Pancreas (tissue), 10 donors: ENCODE results near the gene WHRN. TPM values are rescaled to one million over a fixed set of nuclear protein-coding genes. Genes with fewer than 3 reads are reported as not detected.

Experiments
- ATAC-seq, 4 donors: fragments of 200-7000 bp; cut with Tn5 transposase; one replicate each; pipeline versions ENCODE4 v1.8.0 to v1.9.1; 2020; ENCODE audit warnings: mild to moderate bottlenecking in 4 of 4, moderate library complexity in 4 of 4
- DNase-seq, 6 donors: peaks; one replicate each; pipeline ENCODE4 v3.0.0-alpha.2; 2020
- FAIRE-seq: peaks from 2 replicates; lab custom pipeline; 2012; peaks lifted over from hg19 to GRCh38; lab: Jason Lieb, UNC
- H3K27ac ChIP-seq, 4 donors: fragments of 200-600 bp; sonication (generic); 1 replicate in 3 of 4; 2 replicates in 1 of 4; pipeline versions ENCODE4 v1.5.0 to v1.8.0; 2020
- H3K27me3 ChIP-seq, 4 donors: fragments of 200-600 bp; one replicate each; pipeline ENCODE4 v1.8.0; 2021
- H3K36me3 ChIP-seq, 3 donors: fragments of 200-600 bp; sonication (generic) in 1 of 3; one replicate each; pipeline versions ENCODE4 v1.5.0 to v1.8.0; 2020 to 2021
- H3K4me1 ChIP-seq, 3 donors: fragments of 200-600 bp; one replicate each; pipeline ENCODE4 v1.8.0; 2021
- H3K4me3 ChIP-seq, 4 donors: fragments of 200-600 bp; sonication (generic) in 2 of 4; one replicate each; pipeline versions ENCODE4 v1.5.0 to v1.8.0; 2020 to 2021
- H3K9me3 ChIP-seq, 4 donors: fragments of 200-600 bp; one replicate each; pipeline ENCODE4 v1.8.0; 2021
- CTCF ChIP-seq, 4 donors: fragments of 200-600 bp; sonication (generic) in 3 of 4; IDR thresholded peaks; one replicate each; pipeline versions ENCODE4 v1.5.0 to v1.8.0; 2021; ENCODE audit warnings: antibody characterized with exemption in 4 of 4
- WGBS, 2 donors: extraction: QIAGEN DNeasy Blood & Tissue Kit; methylation state at CpG; one replicate each; pipeline ENCODE4 v1.1.7; 2013; 5-methylcytosine and 5-hydroxymethylcytosine counted together
- intact Hi-C, 3 donors: fragments of 100-400 bp; cut with DNase I; formaldehyde crosslinking; loops; one replicate each; pipeline versions ENCODE4 v1.11.1 to v1.14.2; 2022
- polyA plus RNA-seq, 2 donors: library from polyadenylated mRNA; stranded (reverse); fragments of 200-250 nt; gene quantifications; one replicate each; pipeline ENCODE4 v1.2.3, GENCODE V29; 2013
- total RNA-seq, 6 donors: library from RNA; stranded (reverse); fragmentation: NEBNext Ultra II Directional in 4 of 6; extraction: Animal tissue kit (Norgen Biotek cat#: 25700) in 4 of 6; gene quantifications; one replicate each; pipeline versions ENCODE4 v1.2.1 to v1.2.4, GENCODE V29; 2021 to 2023
- donor health status: healthy with polysubstance abuse.
- donor health status: DM: no; HTN: no; CAD: no; lungs with moderate emphysema.
- donor health status: DM: no; HTN: no; CAD: no.
- donor health status: control.
- donor health status: control.
- donor health status: Bipolar disorder and iron deficiency.
- donor health status: DM: yes; HTN: yes; CAD: no.
- donor health status: DM: no; HTN: no; CAD: no.
- donor health status: DM: no; HTN: no; CAD: no.
- donor health status: DM: yes; HTN: yes; CAD: no.

The WHRN gene
- total RNA-seq (10 to 100 TPM in 1 of 6 donors, 1 to 10 TPM in 5; 6.7 to 10.2 (median 7.8) TPM), polyA plus RNA-seq (10 to 100 TPM; 23.7 to 32.2 TPM)

GRCh38 chr9:114505187-114506081 lies at the start of gene WHRN:
Gene WHRN, minus strand, starts transcription at chr9:114505473. Its CDS starts 672 bp downstream, at chr9:114504801.
- 0 to 1% methylated on average over 64 to 75 of the region's 75 CpGs for WGBS, 2 donors
- intact Hi-C loops = no loop called here
- H3K9me3 ChIP-seq = no peaks in the 10 kb centered on the region
- no peak for TF ChIP-seq CTCF (IDR thresholded peaks at IDR 0.05)
- H3K27ac ChIP-seq = peak within 1 kb of the TSS; percentile 51 to 74 (median 61)
- no peaks in the 10 kb centered on the region for H3K27me3 ChIP-seq
- peak within 1 kb of the TSS; percentile 63 to 86 (median 72) for H3K4me3 ChIP-seq
- ATAC-seq (peak; percentile 90 to 95 (median 92)), DNase-seq (peak; percentile 94 to 98 (median 96)), FAIRE-seq (no peak)
- H3K36me3 ChIP-seq = no peaks in the 10 kb centered on the region
- peaks cover 0 to 17% (median 5%) of the 10 kb centered on the region in 3 donors for H3K4me1 ChIP-seq

- H3K4me3 ChIP-seq = no peak overlapping the region
- no peak for TF ChIP-seq CTCF (IDR thresholded peaks at IDR 0.05)
- 83 to 86% methylated on average over 3 of the region's 3 CpGs for WGBS, 2 donors
- no peak for DNase-seq
- no peak for ATAC-seq
- FAIRE-seq = no peak
- no peaks in the 10 kb centered on the region for H3K4me1 ChIP-seq
- no peaks in the 10 kb centered on the region for H3K36me3 ChIP-seq
- H3K27ac ChIP-seq = no peak overlapping the region
- intact Hi-C loops = no loop called here
- H3K27me3 ChIP-seq = no peaks in the 10 kb centered on the region
- H3K9me3 ChIP-seq = no peaks in the 10 kb centered on the region
Observed at GRCh38 chr9:114553202-114553601, 47.9 kb upstream of the WHRN start.

GRCh38 chr9:114552706-114553105 lies 47.4 kb upstream of the WHRN start:
- no peak overlapping the region for H3K27ac ChIP-seq
- TF ChIP-seq CTCF (IDR thresholded peaks at IDR 0.05) = no peak
- H3K9me3 ChIP-seq = no peaks in the 10 kb centered on the region
- no peak for ATAC-seq
- no peaks in the 10 kb centered on the region for H3K36me3 ChIP-seq
- no peak for DNase-seq
- no peaks in the 10 kb centered on the region for H3K4me1 ChIP-seq
- intact Hi-C loops = no loop called here
- H3K27me3 ChIP-seq = no peaks in the 10 kb centered on the region
- 85 to 88% methylated on average over 5 of the region's 5 CpGs for WGBS, 2 donors
- H3K4me3 ChIP-seq = no peak overlapping the region
- FAIRE-seq = no peak

- TF ChIP-seq CTCF (IDR thresholded peaks at IDR 0.05) = no peak
- WGBS, 2 donors = 64 to 68% methylated on average over 6 of the region's 6 CpGs
- ATAC-seq (peak; percentile 82 to 100 (median 97)), FAIRE-seq (no peak), DNase-seq (peak in 4 of 6 donors; percentile 25 to 83 (median 53))
- Histone ChIP-seq H3K4me3 (no peak overlapping the region), H3K27ac (no peak overlapping the region), H3K36me3 (no peaks in the 10 kb centered on the region), H3K27me3 (no peaks in the 10 kb centered on the region), H3K4me1 (no peaks in the 10 kb centered on the region), H3K9me3 (no peaks in the 10 kb centered on the region)
- intact Hi-C loops = no loop called here
Observed at GRCh38 chr9:114551750-114552685, 46.7 kb upstream of the WHRN start.
